PC-3 (cell line): ENCODE measurements around the gene NAIF1.

ENCODE experiments used
- CTCF ChIP-seq: fragments of 300-600 bp; sonication (generic); conservative IDR thresholded peaks from 2 replicates; pipeline ENCODE4 v1.5.1; 2017; ENCODE audit warnings: antibody characterized with exemption, low read depth, mild to moderate bottlenecking, low read length
- EZH2 ChIP-seq: fragments of 300-600 bp; sonication (generic); IDR thresholded peaks from one replicate; pipeline ENCODE4 v1.6.1; 2017; ENCODE audit warnings: antibody characterized with exemption, mild to moderate bottlenecking, low read length; ENCODE audit not compliant: unreplicated experiment
- EZH2phosphoT487 ChIP-seq: fragments of 300-600 bp; sonication (generic); IDR thresholded peaks from 2 replicates; pipeline ENCODE4 v1.6.1; 2018; ENCODE audit warnings: mild to moderate bottlenecking, antibody characterized with exemption, low read length, borderline replicate concordance

GRCh38 chr9:128096616-128097536 is 29.8 kb upstream of the NAIF1 start:
- TF ChIP-seq EZH2 (no peak), CTCF (no peak), EZH2phosphoT487 (no peak)
